ENCODE data around the gene ANKRD27.
"Not testable (repeated sequence)": the region's sequence is repeated elsewhere in the genome, so short reads cannot be mapped to it uniquely, and the experiment has no call there.

The ANKRD27 gene

DNA sequence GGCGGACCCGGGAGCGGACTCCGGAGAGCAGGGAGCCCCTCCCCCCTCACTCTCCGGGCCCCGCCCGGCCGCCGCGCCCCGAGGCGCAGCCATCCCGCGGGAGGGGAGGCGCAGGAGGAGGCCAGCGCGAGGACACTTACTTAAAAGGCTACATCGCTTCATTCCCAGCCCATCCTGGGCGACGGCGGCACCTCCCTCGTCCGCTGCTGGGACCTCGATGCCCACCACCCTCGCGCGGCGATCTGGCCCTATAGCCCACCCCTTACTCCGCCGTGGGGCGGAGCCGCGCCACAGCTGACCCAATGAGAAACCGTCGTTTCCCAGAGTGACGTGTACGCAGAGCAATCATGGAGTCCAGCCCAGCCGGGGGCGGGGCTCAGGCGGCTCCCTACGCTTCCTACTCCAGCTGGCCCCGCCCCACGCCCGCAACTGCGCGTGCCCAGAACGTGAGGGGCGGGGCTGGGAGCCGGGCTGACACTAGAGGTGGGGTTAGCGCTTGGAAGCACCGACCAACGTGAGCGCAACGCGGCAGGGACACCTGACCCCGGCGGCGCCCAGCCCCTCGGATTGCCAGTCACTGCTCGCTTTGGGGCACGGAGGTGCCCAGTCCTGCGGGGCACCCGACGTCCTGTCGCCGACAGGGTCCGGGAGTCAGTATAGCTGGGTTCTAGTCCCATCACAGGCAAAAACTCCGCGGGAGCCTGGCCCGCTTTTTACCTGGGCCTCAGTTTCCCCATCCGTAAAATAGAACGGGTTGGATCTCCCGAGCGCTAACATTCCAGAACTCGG is at the start of gene ANKRD27:
Gene ANKRD27, minus strand, starts transcription at position 250 of the 789 bp plus-strand sequence. CDS start 16,165 bp downstream, outside the sequence.
- Mint-ChIP-seq H3K27ac (peak within 1 kb of the TSS; percentile 79), H3K9me3 (no peaks in the 10 kb centered on the region), H3K4me1 (ENCODE audit: low read depth) (peaks cover 19% of the 10 kb centered on the region), H3K27me3 (ENCODE audit: low read depth) (peaks cover 40% of the 10 kb centered on the region), H3K36me3 (ENCODE audit: low read depth) (peaks cover 2% of the 10 kb centered on the region), H3K4me3 (peak within 1 kb of the TSS; percentile 96)

DNA sequence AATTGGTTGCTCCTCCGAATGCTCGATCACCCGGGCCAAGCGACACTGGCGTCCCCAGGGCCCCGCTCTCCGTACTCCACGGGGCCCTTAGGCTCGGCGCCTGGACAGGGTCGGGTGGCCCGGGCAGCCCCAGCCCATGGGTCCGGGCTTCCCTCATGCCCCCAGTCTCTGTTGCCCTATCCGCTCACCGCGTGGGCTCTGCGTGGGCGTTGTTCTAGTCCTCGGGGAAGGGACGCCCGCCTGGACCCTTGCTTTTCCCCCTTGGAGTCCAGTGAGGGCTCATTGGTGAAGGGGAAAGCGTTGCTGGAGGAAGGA is 45.9 kb upstream of the ANKRD27 start:
- no peaks in the 10 kb centered on the region for H3K9me3 Mint-ChIP-seq
- H3K36me3 Mint-ChIP-seq (ENCODE audit: low read depth), result peaks cover 2% of the 10 kb centered on the region
- no peaks in the 10 kb centered on the region for H3K4me1 Mint-ChIP-seq (ENCODE audit: low read depth)
- no peak overlapping the region for H3K27ac Mint-ChIP-seq
- no peak overlapping the region for H3K4me3 Mint-ChIP-seq
- no peaks in the 10 kb centered on the region for H3K27me3 Mint-ChIP-seq (ENCODE audit: low read depth)

DNA sequence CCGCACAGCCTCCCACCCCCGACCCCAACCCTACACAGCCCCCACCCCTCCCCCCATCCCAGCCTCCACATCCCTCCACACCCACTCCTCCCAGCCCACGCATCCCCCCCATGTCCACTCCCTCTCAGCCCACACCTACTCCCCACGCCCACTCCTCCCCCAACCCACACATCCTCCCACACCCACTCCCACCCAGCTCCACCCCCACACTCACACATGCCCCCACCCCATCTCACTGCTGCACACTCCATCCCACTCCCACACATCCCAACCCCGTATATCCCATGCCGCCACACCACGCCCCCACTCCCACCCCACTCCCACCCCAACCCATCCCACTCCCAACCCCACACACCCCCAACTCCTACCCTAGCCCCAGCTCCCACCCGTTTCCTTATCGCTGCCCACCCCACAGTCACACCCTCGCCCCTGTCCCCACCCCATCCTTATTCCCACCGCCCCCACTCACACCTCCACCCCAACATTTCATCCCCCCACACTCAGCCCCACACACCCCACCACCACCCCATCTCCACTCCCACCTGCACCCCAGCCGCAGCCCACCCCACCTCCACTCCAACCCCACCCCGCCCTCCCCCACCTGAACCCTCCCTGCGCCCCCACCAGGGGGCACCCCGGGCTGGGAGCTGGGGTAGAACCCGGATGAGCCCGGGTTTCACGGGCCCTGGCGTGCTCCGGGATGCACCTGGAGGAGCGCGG is 45.4 kb upstream of the ANKRD27 start:
- H3K27me3 Mint-ChIP-seq (ENCODE audit: low read depth), result no peaks in the 10 kb centered on the region
- no peaks in the 10 kb centered on the region for H3K9me3 Mint-ChIP-seq
- H3K4me1 Mint-ChIP-seq (ENCODE audit: low read depth), result no peaks in the 10 kb centered on the region
- no peak overlapping the region for H3K27ac Mint-ChIP-seq
- no peak overlapping the region for H3K4me3 Mint-ChIP-seq
- H3K36me3 Mint-ChIP-seq (ENCODE audit: low read depth), result peaks cover 3% of the 10 kb centered on the region

DNA sequence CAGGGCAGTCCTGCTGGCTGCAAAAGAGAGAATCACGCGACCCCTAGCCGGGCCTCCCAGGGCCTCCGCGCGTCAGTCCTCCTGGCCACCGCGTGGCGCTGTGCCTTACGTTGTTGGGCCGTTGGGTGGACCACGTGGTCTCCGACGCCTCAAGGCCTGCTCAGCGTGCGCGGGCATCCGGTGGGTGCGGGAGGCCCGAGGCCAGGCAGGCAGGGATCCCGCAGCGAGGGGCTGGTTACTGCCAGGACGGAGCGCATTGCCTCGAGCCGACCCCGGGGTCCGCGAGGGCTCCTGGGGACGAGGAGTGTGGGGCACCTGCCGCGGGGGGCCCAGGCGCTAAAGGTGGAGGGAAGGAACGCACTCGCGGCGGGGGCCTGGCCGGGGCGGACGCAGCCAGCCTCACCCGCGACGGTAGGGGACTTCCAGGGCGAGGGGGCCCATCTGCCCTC is 44.7 kb upstream of the ANKRD27 start, which contains the start of gene TDRD12:
Gene TDRD12, plus strand, starts transcription at position 157 of the 449 bp plus-strand sequence. CDS start 306 bp downstream, outside the sequence.
- Mint-ChIP-seq H3K9me3 (no peaks in the 10 kb centered on the region), H3K4me3 (no peak within 1 kb of the TSS), H3K36me3 (ENCODE audit: low read depth) (peaks cover 7% of the 10 kb centered on the region), H3K27ac (no peak within 1 kb of the TSS), H3K4me1 (ENCODE audit: low read depth) (no peaks in the 10 kb centered on the region), H3K27me3 (ENCODE audit: low read depth) (no peaks in the 10 kb centered on the region)

DNA sequence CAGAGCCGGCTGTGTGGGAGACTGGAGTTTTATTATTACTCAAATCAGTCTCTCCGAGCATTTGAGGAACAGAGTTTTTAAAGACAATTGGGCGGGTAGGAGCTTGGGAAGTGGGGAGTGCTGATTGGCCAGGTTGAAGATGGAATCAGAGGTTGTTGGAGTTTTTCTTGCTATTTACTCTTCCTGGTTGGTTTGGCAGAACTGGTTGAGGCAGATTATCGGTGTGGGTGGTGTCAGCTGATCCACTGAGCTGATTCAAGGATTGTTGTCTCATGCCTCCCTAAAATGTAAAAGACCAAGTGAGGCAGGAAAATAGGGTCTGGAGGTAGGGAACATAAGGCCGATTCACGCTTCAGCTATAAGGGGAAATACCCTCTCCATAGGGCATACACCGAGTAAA is 43.3 kb upstream of the ANKRD27 start:
- Mint-ChIP-seq H3K27me3 (ENCODE audit: low read depth) (no peaks in the 10 kb centered on the region), H3K36me3 (ENCODE audit: low read depth) (peaks cover 12% of the 10 kb centered on the region), H3K4me1 (ENCODE audit: low read depth) (no peaks in the 10 kb centered on the region), H3K27ac (no peak overlapping the region), H3K4me3 (no peak overlapping the region), H3K9me3 (no peaks in the 10 kb centered on the region)

DNA sequence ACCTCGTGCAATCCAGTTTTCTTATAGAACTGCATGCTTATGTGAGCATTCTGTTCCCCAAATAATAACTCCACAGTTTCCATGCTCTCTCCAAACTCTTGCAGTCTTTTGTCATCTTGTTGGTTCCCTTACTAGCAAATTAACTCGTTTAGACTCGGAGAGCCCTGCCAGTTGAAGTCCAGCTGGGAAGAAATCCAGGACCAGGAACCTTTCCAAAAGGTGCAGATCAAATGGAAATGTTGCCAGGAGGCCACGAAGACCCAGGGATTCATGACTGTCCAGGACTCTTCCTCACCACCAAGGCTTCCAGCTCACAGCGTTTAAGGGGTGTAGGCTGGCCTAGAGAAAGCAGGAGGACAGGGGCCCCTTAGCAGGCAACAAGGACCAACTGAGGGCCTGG is 42.5 kb upstream of the ANKRD27 start:
- H3K36me3 Mint-ChIP-seq (ENCODE audit: low read depth), result peaks cover 17% of the 10 kb centered on the region
- H3K27ac Mint-ChIP-seq, result no peak overlapping the region
- H3K27me3 Mint-ChIP-seq (ENCODE audit: low read depth), result no peaks in the 10 kb centered on the region
- no peaks in the 10 kb centered on the region for H3K9me3 Mint-ChIP-seq
- H3K4me1 Mint-ChIP-seq (ENCODE audit: low read depth), result no peaks in the 10 kb centered on the region
- no peak overlapping the region for H3K4me3 Mint-ChIP-seq

DNA sequence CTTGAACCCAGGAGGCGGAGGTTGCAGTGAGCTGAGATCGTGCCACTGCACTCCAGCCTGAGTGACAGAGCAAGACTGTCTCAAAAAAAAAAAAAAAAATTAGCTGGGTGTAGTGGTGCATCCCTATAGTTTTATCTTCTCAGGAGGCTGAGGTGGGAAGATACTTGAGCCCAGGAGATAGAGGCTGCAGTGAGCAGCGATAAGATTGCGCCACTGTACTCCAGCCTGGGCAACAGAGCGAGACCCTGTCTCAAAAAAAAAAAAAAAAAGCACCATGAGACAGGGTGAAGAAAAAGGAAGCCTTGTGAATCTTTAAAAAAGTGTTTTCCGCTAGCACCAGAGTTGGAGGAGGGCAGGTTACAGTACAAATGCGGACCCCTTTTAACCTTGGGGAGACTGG is 41.2 kb upstream of the ANKRD27 start:
- H3K27ac Mint-ChIP-seq; H3K4me3 Mint-ChIP-seq; H3K4me1 Mint-ChIP-seq (ENCODE audit: low read depth); H3K9me3 Mint-ChIP-seq; H3K27me3 Mint-ChIP-seq (ENCODE audit: low read depth): not testable (repeated sequence)
- peaks cover 17% of the 10 kb centered on the region for H3K36me3 Mint-ChIP-seq (ENCODE audit: low read depth)

DNA sequence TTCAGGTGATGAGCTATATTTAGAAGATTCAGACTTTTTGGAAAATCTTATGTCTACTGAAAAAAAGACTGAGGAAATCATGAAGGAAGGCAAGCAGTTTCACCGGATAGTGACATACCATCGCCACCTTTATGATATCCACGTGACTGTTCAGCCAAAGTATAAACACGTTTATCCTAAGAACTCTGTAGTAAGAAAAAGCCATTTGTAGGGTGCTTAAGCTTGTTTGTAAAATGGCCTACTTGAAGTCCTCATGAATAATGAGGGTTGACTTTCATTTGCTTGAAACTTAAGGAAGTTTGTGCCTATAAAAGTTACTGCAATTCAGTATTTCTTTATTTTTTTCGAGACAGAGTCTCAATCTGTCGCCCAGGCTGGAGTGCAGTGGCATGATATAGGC is 36.8 kb upstream of the ANKRD27 start:
- Mint-ChIP-seq H3K36me3 (ENCODE audit: low read depth) (peaks cover 28% of the 10 kb centered on the region), H3K4me1 (ENCODE audit: low read depth) (peaks cover 6% of the 10 kb centered on the region), H3K27ac (no peak overlapping the region), H3K27me3 (ENCODE audit: low read depth) (no peaks in the 10 kb centered on the region), H3K9me3 (no peaks in the 10 kb centered on the region), H3K4me3 (no peak overlapping the region)

DNA sequence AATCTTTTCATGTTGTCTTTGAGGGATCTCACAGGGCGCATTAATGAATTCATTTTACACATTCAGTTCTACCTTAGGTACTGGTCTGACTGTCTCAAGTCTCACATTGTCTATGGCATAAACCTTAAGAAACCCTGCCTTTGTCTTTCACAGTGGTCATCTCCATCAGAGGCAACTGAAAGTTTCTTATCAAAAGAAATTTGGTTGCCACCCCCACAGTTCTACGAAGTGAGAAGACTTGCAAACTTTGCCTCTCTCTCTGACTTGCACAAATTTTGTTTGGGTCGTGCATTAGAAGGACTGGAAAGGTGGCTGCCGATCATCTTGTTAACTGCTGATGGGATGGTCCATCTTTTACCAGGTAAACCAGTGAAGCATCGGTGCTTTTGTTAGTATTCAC is 34.1 kb upstream of the ANKRD27 start:
- H3K27me3 Mint-ChIP-seq (ENCODE audit: low read depth), result no peaks in the 10 kb centered on the region

DNA sequence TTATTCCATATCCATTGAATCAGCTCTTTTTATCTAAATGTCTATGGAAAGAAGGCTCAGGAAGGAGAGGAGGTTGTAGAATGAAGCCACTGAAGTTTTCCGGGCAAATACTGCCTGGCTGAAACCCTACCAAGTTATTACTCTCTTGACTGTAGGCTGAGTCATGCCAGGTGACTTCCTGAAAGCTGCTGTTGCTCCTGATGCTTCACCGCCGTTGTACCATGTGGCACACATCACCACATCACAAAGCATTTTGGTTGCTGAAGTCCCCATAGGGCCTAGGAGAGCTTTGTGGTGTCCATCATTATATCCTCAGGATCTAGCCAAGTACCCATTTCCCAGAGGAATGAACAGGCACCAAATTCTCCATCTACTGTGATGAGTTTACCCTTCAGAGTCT is 33.5 kb upstream of the ANKRD27 start:
- H3K36me3 Mint-ChIP-seq (ENCODE audit: low read depth), result peaks cover 34% of the 10 kb centered on the region
- H3K4me1 Mint-ChIP-seq (ENCODE audit: low read depth), result peaks cover 6% of the 10 kb centered on the region
- peaks cover 13% of the 10 kb centered on the region for H3K9me3 Mint-ChIP-seq
- H3K27me3 Mint-ChIP-seq (ENCODE audit: low read depth), result no peaks in the 10 kb centered on the region
- H3K27ac Mint-ChIP-seq, result no peak overlapping the region
- no peak overlapping the region for H3K4me3 Mint-ChIP-seq

More for the DNA sequence above, 34.1 kb upstream of the ANKRD27 start:
- Mint-ChIP-seq H3K9me3 (peaks cover 9% of the 10 kb centered on the region), H3K4me1 (ENCODE audit: low read depth) (peaks cover 6% of the 10 kb centered on the region), H3K36me3 (ENCODE audit: low read depth) (peaks cover 34% of the 10 kb centered on the region), H3K4me3 (no peak overlapping the region), H3K27ac (peak overlapping the region; percentile 65)

DNA sequence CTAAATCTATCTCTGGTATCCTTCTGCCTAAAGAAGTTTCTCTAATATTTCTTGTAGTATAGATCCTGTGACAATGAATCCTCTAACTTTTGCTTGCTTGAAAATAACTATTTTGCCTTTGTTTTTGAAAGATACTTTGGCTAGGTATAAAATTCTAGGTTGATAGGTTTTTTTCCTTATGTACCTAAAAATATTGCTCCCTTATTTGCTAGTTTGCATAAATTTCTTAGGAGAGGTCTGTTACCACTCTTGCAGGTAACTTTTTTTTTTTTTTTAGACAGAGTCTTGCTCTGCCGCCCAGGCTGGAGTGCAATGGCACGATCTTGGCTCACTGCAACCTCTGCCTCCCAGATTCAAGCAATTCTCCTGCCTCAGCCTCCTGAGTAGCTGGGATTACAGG is 29.0 kb upstream of the ANKRD27 start:
- not testable (repeated sequence) for H3K27me3 Mint-ChIP-seq (ENCODE audit: low read depth); H3K4me3 Mint-ChIP-seq; H3K27ac Mint-ChIP-seq
- Mint-ChIP-seq H3K4me1 (ENCODE audit: low read depth) (peaks cover 11% of the 10 kb centered on the region), H3K9me3 (peaks cover 19% of the 10 kb centered on the region), H3K36me3 (ENCODE audit: low read depth) (peaks cover 55% of the 10 kb centered on the region)

DNA sequence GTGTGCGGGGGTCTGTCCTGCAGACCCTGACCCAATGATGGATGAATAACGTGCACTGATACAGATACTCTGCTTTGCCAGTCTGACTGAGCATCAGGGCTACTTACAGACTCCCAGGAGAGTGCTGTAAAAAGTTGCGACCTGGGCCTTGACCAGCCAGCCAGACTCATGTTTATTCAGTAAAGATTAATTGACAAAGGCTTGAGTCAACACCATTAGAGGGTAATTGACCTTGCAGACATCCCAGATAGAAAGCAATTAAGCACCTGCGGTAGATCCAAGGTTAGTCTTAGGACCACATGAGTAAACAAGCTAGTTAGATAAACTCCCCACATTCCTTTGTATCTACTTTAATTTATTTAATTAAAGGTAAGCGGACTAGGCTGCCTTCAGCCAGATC is 27.0 kb upstream of the ANKRD27 start:
- H3K4me1 Mint-ChIP-seq (ENCODE audit: low read depth), result peaks cover 13% of the 10 kb centered on the region

DNA sequence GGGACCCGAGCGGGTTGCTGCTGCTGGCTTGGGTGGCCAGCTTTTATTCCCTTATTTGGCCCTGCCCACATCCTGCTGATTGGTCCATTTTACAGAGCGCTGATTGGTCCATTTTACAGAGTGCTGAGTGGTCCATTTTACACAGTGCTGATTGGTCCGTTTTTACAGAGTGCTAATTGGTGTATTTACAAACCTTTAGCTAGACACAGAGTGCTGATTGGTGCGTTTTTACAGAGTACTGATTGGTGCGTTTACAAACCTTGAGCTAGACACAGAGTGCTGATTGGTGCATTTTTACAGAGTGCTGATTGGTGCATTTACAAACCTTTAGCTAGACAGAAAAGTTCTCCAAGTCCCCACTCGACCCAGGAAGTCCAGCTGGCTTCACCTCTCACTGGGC is 25.1 kb upstream of the ANKRD27 start:
- H3K36me3 Mint-ChIP-seq (ENCODE audit: low read depth), result peaks cover 71% of the 10 kb centered on the region
- peaks cover 16% of the 10 kb centered on the region for H3K9me3 Mint-ChIP-seq
- H3K27me3 Mint-ChIP-seq (ENCODE audit: low read depth); H3K4me3 Mint-ChIP-seq; H3K27ac Mint-ChIP-seq: not testable (repeated sequence)
- peaks cover 26% of the 10 kb centered on the region for H3K4me1 Mint-ChIP-seq (ENCODE audit: low read depth)

More for the DNA sequence above, 27.0 kb upstream of the ANKRD27 start:
- Mint-ChIP-seq H3K27ac (no peak overlapping the region), H3K9me3 (peaks cover 19% of the 10 kb centered on the region), H3K27me3 (ENCODE audit: low read depth) (no peaks in the 10 kb centered on the region), H3K36me3 (ENCODE audit: low read depth) (peaks cover 69% of the 10 kb centered on the region), H3K4me3 (no peak overlapping the region)

DNA sequence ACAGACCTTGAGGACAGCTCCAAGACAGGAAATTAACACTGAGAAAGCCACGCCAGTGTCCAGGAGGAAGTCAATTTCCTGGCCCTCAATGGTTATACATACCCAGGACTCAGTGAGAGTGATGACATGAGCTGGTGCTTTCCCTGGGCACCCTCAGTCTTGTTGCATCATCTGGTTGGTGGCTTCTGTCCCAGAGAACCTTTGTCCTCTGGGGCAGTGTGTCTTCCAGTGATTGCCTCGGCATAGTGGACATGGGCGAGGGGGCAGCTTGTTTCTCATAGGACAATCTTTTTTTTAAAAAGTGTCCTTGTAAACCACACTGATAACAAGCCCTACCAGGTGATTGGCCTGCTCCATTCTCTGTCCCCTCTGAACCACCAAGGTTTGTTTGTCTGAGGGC is 21.8 kb upstream of the ANKRD27 start:
- not testable (repeated sequence) for H3K9me3 Mint-ChIP-seq; H3K4me3 Mint-ChIP-seq; H3K27ac Mint-ChIP-seq; H3K27me3 Mint-ChIP-seq (ENCODE audit: low read depth)
- Mint-ChIP-seq H3K4me1 (ENCODE audit: low read depth) (peaks cover 48% of the 10 kb centered on the region), H3K36me3 (ENCODE audit: low read depth) (peaks cover 65% of the 10 kb centered on the region)

DNA sequence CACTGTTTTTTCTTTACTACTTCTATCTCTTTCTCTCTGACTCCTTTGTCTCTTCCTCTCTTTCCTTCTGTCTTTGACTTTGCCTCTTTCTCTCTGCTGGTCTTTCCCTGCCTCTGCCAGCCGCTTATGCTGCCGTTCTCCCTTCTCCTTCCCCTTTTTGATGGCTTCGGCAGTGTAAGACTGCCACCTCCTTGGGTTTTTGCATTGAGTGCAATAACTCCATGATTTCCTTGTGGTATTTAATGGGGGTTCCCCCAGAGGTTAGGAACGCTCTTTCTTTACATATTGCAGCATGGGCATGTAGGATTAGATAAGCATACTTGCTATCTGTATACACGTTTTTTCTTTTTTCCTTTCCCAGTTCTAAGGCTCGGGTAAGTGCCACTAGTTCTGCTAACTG is 20.5 kb upstream of the ANKRD27 start:
- not testable (repeated sequence) for H3K27me3 Mint-ChIP-seq (ENCODE audit: low read depth); H3K9me3 Mint-ChIP-seq; H3K27ac Mint-ChIP-seq
- Mint-ChIP-seq H3K4me3 (peak overlapping the region; percentile 46), H3K36me3 (ENCODE audit: low read depth) (peaks cover 62% of the 10 kb centered on the region), H3K4me1 (ENCODE audit: low read depth) (peaks cover 51% of the 10 kb centered on the region)

Measured in T-helper 1 cell treated with Interleukin-12 subunit alpha and Interleukin-12 subunit beta and Interleukin-4 antibody, amounts not matched to agents 30 μg/mL and 1 μg/mL, for 36 hours (primary cell).